ENCODE data around the gene MIPOL1. TPM values are rescaled to one million over a fixed set of nuclear protein-coding genes. Genes with fewer than 3 reads are reported as not detected.

MIPOL1 gene
- total and polyA plus RNA-seq, 4 experiments from 2014 or later: 0.25 to 0.98 (median 0.69) TPM

DNA sequence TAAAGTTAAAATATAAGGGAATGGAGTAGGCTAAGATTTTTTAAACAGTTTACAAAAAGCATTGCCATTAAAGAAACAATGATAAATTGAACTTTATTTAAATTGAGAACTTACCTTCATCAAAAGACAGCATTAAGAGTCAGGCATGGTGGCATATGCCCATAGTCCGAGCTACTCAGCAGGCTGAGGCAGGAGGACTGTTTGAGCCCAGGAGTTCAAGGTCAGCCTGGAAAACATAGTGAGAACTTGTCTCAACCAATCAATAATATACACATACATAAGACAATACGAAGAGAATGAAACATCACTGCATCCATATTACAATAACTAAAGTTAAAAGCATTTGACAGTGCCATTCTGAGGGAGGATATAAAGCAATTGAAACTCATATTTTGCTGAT lies 299.7 kb downstream of the MIPOL1 start:
- intact Hi-C loops (cut with micrococcal nuclease): no loop called here
- Mint-ChIP-seq H3K4me3 (no peak overlapping the region), H3K9me3 (peaks cover 0 to 6% (median 2%) of the 10 kb centered on the region in 8 donors), H3K27me3 (peaks cover 0 to 1% of the 10 kb centered on the region in 2 donors), H3K4me1 (no peaks in the 10 kb centered on the region), H3K27ac (no peak overlapping the region), H3K36me3 (no peaks in the 10 kb centered on the region)
- Histone ChIP-seq H3K27ac (ENCODE audit: low read depth, low read length) (no peak overlapping the region), H3K36me3 (ENCODE audit: insufficient read depth, low read length) (no peaks in the 10 kb centered on the region), H3K4me1 (ENCODE audit: insufficient read depth, low read length) (no peaks in the 10 kb centered on the region), H3K27me3 (ENCODE audit: insufficient read depth, low read length) (no peaks in the 10 kb centered on the region), H3K4me3 (ENCODE audit: low read length in 2 of 2) (no peak overlapping the region), H3K9me3 (ENCODE audit: control insufficient read depth in 1 of 2, low read length in 2 of 2) (no peaks in the 10 kb centered on the region)
- no peak for DNase-seq
- POLR2A ChIA-PET (ENCODE audit: partially characterized antibody): no interaction called here
- CTCF ChIA-PET (ENCODE audit: partially characterized antibody): no interaction called here

DNA sequence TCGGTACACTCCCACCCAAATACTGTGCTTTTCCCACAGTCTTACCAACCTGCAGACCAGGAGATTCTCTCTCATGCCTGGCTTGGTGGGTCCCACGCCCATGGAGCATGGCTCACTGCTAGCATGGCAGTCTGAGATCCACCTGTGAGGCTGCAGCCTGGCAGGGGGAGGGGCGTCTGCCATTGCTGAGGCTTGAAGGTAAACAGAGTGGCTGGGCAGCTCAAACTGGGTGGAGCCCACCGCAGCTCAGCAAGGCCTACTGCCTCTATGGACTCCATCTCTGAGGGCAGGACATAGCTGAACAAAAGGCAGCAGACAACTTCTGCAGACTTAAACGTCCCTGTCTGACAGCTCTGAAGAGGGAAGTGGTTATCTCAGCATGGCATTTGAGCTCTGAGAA lies 304.1 kb downstream of the MIPOL1 start:
- Histone ChIP-seq H3K27ac (ENCODE audit: low read depth, low read length) (no peak overlapping the region), H3K36me3 (ENCODE audit: insufficient read depth, low read length) (no peaks in the 10 kb centered on the region), H3K27me3 (ENCODE audit: insufficient read depth, low read length) (no peaks in the 10 kb centered on the region), H3K9me3 (ENCODE audit: control insufficient read depth in 1 of 2, low read length in 2 of 2) (no peaks in the 10 kb centered on the region), H3K4me1 (ENCODE audit: insufficient read depth, low read length) (no peaks in the 10 kb centered on the region), H3K4me3 (ENCODE audit: low read length in 2 of 2) (no peak overlapping the region)
- peaks cover 0 to 13% (median 5%) of the 10 kb centered on the region in 8 donors for H3K9me3 Mint-ChIP-seq
- H3K4me1 Mint-ChIP-seq: no peaks in the 10 kb centered on the region
- ChIA-PET POLR2A (ENCODE audit: partially characterized antibody) (no interaction called here), CTCF (ENCODE audit: partially characterized antibody) (no interaction called here)
- H3K36me3 Mint-ChIP-seq: no peaks in the 10 kb centered on the region
- no peak overlapping the region for H3K27ac Mint-ChIP-seq
- DNase-seq: no peak
- H3K4me3 Mint-ChIP-seq: no peak overlapping the region
- intact Hi-C loops (cut with micrococcal nuclease): no loop called here
- H3K27me3 Mint-ChIP-seq: peaks cover 0 to 1% of the 10 kb centered on the region in 2 donors

DNA sequence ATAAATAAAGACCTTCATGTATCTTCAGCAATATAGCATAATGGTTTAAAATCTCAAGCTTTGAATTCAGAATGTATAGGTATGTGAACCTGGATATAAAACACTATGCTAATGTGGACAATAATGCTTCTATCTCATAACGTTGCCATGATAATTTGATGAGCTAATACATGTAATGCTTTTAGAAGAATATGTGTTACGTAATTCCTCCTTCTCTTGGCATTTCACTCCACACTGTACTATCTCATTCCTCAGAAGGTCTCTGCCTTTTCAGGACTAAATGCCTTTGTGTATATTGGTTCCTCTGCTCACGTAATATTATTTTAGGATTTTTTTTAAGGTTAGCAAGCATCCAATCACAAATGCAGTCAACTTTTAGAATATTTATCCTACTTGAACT lies 310.8 kb downstream of the MIPOL1 start:
- Mint-ChIP-seq H3K4me1 (no peaks in the 10 kb centered on the region), H3K9me3 (peaks cover 0 to 10% (median 3%) of the 10 kb centered on the region in 8 donors), H3K27me3 (no peaks in the 10 kb centered on the region), H3K4me3 (no peak overlapping the region), H3K36me3 (no peaks in the 10 kb centered on the region), H3K27ac (no peak overlapping the region)
- CTCF ChIA-PET (ENCODE audit: partially characterized antibody): no interaction called here
- H3K27me3 ChIP-seq (ENCODE audit: insufficient read depth, low read length): no peaks in the 10 kb centered on the region
- intact Hi-C loops (cut with micrococcal nuclease): no loop called here
- H3K4me3 ChIP-seq (ENCODE audit: low read length in 2 of 2): no peak overlapping the region
- no peaks in the 10 kb centered on the region for H3K4me1 ChIP-seq (ENCODE audit: insufficient read depth, low read length)
- H3K27ac ChIP-seq (ENCODE audit: low read depth, low read length): no peak overlapping the region
- POLR2A ChIA-PET (ENCODE audit: partially characterized antibody): no interaction called here
- DNase-seq: no peak
- no peaks in the 10 kb centered on the region for H3K9me3 ChIP-seq (ENCODE audit: control insufficient read depth in 1 of 2, low read length in 2 of 2)
- no peaks in the 10 kb centered on the region for H3K36me3 ChIP-seq (ENCODE audit: insufficient read depth, low read length)

DNA sequence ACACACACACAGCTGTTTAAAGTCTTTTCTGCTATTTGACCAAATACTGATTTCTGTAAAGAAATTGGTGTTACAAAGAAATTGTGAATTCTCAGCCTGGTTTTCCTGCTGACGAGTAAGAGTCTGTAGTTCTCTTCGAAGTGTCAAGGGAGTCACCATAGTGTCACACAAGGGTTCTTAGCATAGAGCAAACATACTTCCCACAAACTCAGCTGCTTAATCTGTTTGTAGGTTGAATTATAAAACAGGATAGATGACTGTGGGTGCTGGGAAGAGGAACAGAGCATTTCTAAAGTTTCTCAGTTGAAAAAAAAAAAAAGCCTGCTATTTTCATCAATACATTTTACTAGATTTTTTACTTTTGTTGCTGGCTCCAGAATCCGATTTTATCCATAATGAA lies 314.4 kb downstream of the MIPOL1 start:
- Mint-ChIP-seq H3K27me3 (no peaks in the 10 kb centered on the region), H3K9me3 (peaks cover 0 to 5% (median 1%) of the 10 kb centered on the region in 8 donors), H3K27ac (no peak overlapping the region), H3K4me3 (no peak overlapping the region), H3K36me3 (no peaks in the 10 kb centered on the region), H3K4me1 (no peaks in the 10 kb centered on the region)
- Histone ChIP-seq H3K27me3 (ENCODE audit: insufficient read depth, low read length) (no peaks in the 10 kb centered on the region), H3K4me3 (ENCODE audit: low read length in 2 of 2) (no peak overlapping the region), H3K9me3 (ENCODE audit: control insufficient read depth in 1 of 2, low read length in 2 of 2) (no peaks in the 10 kb centered on the region), H3K36me3 (ENCODE audit: insufficient read depth, low read length) (no peaks in the 10 kb centered on the region), H3K27ac (ENCODE audit: low read depth, low read length) (no peak overlapping the region), H3K4me1 (ENCODE audit: insufficient read depth, low read length) (no peaks in the 10 kb centered on the region)
- ChIA-PET CTCF (ENCODE audit: partially characterized antibody) (no interaction called here), POLR2A (ENCODE audit: partially characterized antibody) (no interaction called here)
- no peak for DNase-seq
- intact Hi-C loops (cut with micrococcal nuclease): no loop called here

DNA sequence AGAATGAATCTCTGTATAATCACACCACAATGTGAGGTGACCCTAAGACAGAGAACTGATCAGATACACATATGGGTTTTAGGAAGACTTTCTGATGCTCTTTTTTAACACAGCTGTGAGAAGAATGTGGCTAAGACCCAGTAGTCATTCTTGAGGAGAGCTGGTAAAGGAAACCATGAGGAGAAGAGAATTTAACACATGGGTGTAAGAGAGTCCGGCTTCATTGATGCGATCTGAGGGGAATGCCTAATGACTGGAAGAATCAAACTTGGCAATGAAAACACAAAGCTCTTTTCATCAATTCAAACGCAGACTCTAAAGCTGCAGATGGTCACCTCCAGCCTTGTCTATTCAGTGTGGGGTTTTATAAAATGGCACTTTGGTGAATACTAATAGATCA lies 318.0 kb downstream of the MIPOL1 start:
- no peaks in the 10 kb centered on the region for H3K4me1 ChIP-seq (ENCODE audit: insufficient read depth, low read length)
- H3K4me1 Mint-ChIP-seq: no peaks in the 10 kb centered on the region
- no peaks in the 10 kb centered on the region for H3K36me3 Mint-ChIP-seq
- no peak overlapping the region for H3K4me3 ChIP-seq (ENCODE audit: low read length in 2 of 2)
- intact Hi-C loops (cut with micrococcal nuclease): no loop called here
- H3K36me3 ChIP-seq (ENCODE audit: insufficient read depth, low read length): no peaks in the 10 kb centered on the region
- H3K4me3 Mint-ChIP-seq: no peak overlapping the region
- no peaks in the 10 kb centered on the region for H3K27me3 Mint-ChIP-seq
- CTCF ChIA-PET (ENCODE audit: partially characterized antibody): interaction anchor here (0.5 kb wide), 1 partner anchor 38 kb away, joined by 4 read pairs; no protein-coding TSS in a partner anchor
- H3K9me3 Mint-ChIP-seq: peaks cover 0 to 8% (median 0%) of the 10 kb centered on the region in 8 donors
- POLR2A ChIA-PET (ENCODE audit: partially characterized antibody): no interaction called here
- H3K27ac Mint-ChIP-seq: no peak overlapping the region
- H3K9me3 ChIP-seq (ENCODE audit: control insufficient read depth in 1 of 2, low read length in 2 of 2): no peaks in the 10 kb centered on the region
- no peak overlapping the region for H3K27ac ChIP-seq (ENCODE audit: low read depth, low read length)
- H3K27me3 ChIP-seq (ENCODE audit: insufficient read depth, low read length): no peaks in the 10 kb centered on the region
- no peak for DNase-seq

DNA sequence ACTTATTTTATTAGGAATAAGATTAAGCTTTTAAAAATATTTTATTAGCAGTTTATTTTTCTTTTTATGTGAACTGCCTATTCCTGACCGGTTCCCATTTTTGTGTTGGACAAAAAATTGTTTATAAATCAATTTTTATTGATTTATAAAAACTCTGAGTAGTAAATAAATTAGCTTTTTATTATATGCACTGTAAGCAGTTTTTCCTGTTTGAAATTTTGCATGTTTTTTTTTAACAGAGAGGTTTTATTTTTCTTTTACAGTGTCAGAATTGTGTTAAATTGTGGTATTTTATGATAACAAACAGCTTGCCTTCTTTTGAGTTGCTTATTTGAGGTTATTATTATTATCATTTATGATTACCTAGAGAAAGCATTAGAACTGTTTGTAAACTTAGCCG lies 329.3 kb downstream of the MIPOL1 start:
- H3K4me1 ChIP-seq (ENCODE audit: insufficient read depth, low read length): no peaks in the 10 kb centered on the region
- H3K9me3 Mint-ChIP-seq: peaks cover 0 to 10% (median 5%) of the 10 kb centered on the region in 8 donors
- no peaks in the 10 kb centered on the region for H3K27me3 Mint-ChIP-seq
- no peak overlapping the region for H3K4me3 Mint-ChIP-seq
- H3K4me3 ChIP-seq (ENCODE audit: low read length in 2 of 2): no peak overlapping the region
- no peaks in the 10 kb centered on the region for H3K4me1 Mint-ChIP-seq
- intact Hi-C loops (cut with micrococcal nuclease): no loop called here
- POLR2A ChIA-PET (ENCODE audit: partially characterized antibody): no interaction called here
- no peaks in the 10 kb centered on the region for H3K36me3 ChIP-seq (ENCODE audit: insufficient read depth, low read length)
- H3K27me3 ChIP-seq (ENCODE audit: insufficient read depth, low read length): no peaks in the 10 kb centered on the region
- H3K27ac ChIP-seq (ENCODE audit: low read depth, low read length): no peak overlapping the region
- no peaks in the 10 kb centered on the region for H3K36me3 Mint-ChIP-seq
- no peaks in the 10 kb centered on the region for H3K9me3 ChIP-seq (ENCODE audit: control insufficient read depth in 1 of 2, low read length in 2 of 2)
- no peak overlapping the region for H3K27ac Mint-ChIP-seq
- CTCF ChIA-PET (ENCODE audit: partially characterized antibody): no interaction called here
- DNase-seq: no peak

DNA sequence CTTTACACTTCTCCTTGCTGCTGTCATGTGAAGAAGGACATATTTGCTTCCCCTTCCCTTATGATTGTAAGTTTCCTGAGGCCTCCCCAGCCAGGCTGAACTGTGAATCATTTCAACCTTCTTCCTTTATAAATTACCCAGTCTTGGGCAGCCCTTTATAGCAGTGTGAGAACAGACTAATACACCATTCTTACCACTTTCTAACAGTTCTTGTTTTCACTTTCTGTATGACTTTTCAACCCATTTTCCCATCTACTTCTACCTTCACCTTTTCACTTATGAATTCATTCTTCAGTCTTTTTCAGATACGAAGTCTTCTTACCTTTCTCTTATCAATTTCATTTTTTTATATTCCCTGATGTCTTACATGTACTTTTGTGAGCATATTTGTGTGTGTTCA lies 342.3 kb downstream of the MIPOL1 start:
- Mint-ChIP-seq H3K27ac (no peak overlapping the region), H3K9me3 (peaks cover 0 to 4% (median 0%) of the 10 kb centered on the region in 8 donors), H3K36me3 (no peaks in the 10 kb centered on the region), H3K4me1 (no peaks in the 10 kb centered on the region), H3K27me3 (no peaks in the 10 kb centered on the region), H3K4me3 (no peak overlapping the region)
- Histone ChIP-seq H3K9me3 (ENCODE audit: control insufficient read depth in 1 of 2, low read length in 2 of 2) (no peaks in the 10 kb centered on the region), H3K27me3 (ENCODE audit: insufficient read depth, low read length) (no peaks in the 10 kb centered on the region), H3K4me3 (ENCODE audit: low read length in 2 of 2) (no peak overlapping the region), H3K4me1 (ENCODE audit: insufficient read depth, low read length) (no peaks in the 10 kb centered on the region), H3K36me3 (ENCODE audit: insufficient read depth, low read length) (no peaks in the 10 kb centered on the region), H3K27ac (ENCODE audit: low read depth, low read length) (no peak overlapping the region)
- CTCF ChIA-PET (ENCODE audit: partially characterized antibody): no interaction called here
- DNase-seq: no peak
- intact Hi-C loops (cut with micrococcal nuclease): no loop called here
- POLR2A ChIA-PET (ENCODE audit: partially characterized antibody): no interaction called here

DNA sequence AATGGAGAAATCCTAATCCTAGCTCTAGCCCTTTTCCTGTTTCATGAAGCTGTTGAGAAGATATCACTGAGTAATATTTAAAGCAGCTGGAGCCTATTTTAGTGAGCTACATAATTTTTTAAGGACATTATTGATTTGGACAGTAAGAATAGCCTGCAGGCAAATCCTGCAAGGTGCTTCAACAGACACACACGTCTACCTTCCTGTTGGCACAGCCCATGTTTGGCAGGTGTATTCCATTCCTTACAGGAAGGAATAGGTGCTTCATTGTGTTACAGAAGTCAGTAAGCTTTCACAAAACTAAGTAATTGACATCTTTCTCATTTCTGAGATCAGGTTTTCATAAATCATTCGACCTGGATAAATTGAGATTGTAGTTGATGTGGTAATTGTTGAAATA lies 346.7 kb downstream of the MIPOL1 start:
- no peaks in the 10 kb centered on the region for H3K36me3 ChIP-seq (ENCODE audit: insufficient read depth, low read length)
- no peaks in the 10 kb centered on the region for H3K4me1 Mint-ChIP-seq

More for the DNA sequence above, 346.7 kb downstream of the MIPOL1 start:
- ChIA-PET CTCF (ENCODE audit: partially characterized antibody) (no interaction called here), POLR2A (ENCODE audit: partially characterized antibody) (no interaction called here)
- Mint-ChIP-seq H3K27ac (no peak overlapping the region), H3K4me3 (no peak overlapping the region), H3K36me3 (no peaks in the 10 kb centered on the region), H3K27me3 (no peaks in the 10 kb centered on the region), H3K9me3 (peaks cover 0 to under 1% (median 0%) of the 10 kb centered on the region in 8 donors)
- DNase-seq: no peak
- no peak overlapping the region for H3K4me3 ChIP-seq (ENCODE audit: low read length in 2 of 2)
- no peaks in the 10 kb centered on the region for H3K9me3 ChIP-seq (ENCODE audit: control insufficient read depth in 1 of 2, low read length in 2 of 2)
- H3K27me3 ChIP-seq (ENCODE audit: insufficient read depth, low read length): no peaks in the 10 kb centered on the region
- no peaks in the 10 kb centered on the region for H3K4me1 ChIP-seq (ENCODE audit: insufficient read depth, low read length)
- no peak overlapping the region for H3K27ac ChIP-seq (ENCODE audit: low read depth, low read length)
- intact Hi-C loops (cut with micrococcal nuclease): no loop called here

All from CD4-positive, alpha-beta memory T cell (primary cell).